Measurements from ENCODE around the gene FBP2. TPM values are rescaled to one million over a fixed set of nuclear protein-coding genes. Genes with fewer than 3 reads are reported as not detected.
"Not testable (repeated sequence)": the region's sequence is repeated elsewhere in the genome, so short reads cannot be mapped to it uniquely, and the experiment has no call there.

The FBP2 gene
- total RNA-seq, 1 donor from 2014 or later: not detected

GRCh38 chr9:94606646-94607422, 13.2 kb upstream of the FBP2 start:
- intact Hi-C loops (cut with micrococcal nuclease): no loop called here

- intact Hi-C loops (cut with micrococcal nuclease): no loop called here
These were observed 9.9 kb upstream of the FBP2 start for GRCh38 chr9:94603259-94604160.

GRCh38 chr9:94602666-94603065, 9.0 kb upstream of the FBP2 start:
- intact Hi-C loops (cut with micrococcal nuclease): no loop called here

GRCh38 chr9:94600715-94601114, 7.1 kb upstream of the FBP2 start:
- intact Hi-C loops (cut with micrococcal nuclease): no loop called here

- intact Hi-C loops (cut with micrococcal nuclease): no loop called here
These were observed 6.6 kb upstream of the FBP2 start for GRCh38 chr9:94600258-94600657.

GRCh38 chr9:94599102-94599501, 5.5 kb upstream of the FBP2 start:
- intact Hi-C loops (cut with micrococcal nuclease): no loop called here

GRCh38 chr9:94592683-94593082, 941 bp downstream of the FBP2 start:
- intact Hi-C loops (cut with micrococcal nuclease): not testable (repeated sequence)

GRCh38 chr9:94591876-94592275, 1.7 kb downstream of the FBP2 start:
- intact Hi-C loops (cut with micrococcal nuclease): no loop called here

GRCh38 chr9:94591046-94591545, 2.5 kb downstream of the FBP2 start:
- intact Hi-C loops (cut with micrococcal nuclease): not testable (repeated sequence)

- intact Hi-C loops (cut with micrococcal nuclease): no loop called here
These were observed 4.9 kb downstream of the FBP2 start for GRCh38 chr9:94588681-94589080.

- intact Hi-C loops (cut with micrococcal nuclease): no loop called here
These were observed 6.8 kb downstream of the FBP2 start for GRCh38 chr9:94586814-94587213.

GRCh38 chr9:94586316-94586715, 7.3 kb downstream of the FBP2 start:
- intact Hi-C loops (cut with micrococcal nuclease): no loop called here

- intact Hi-C loops (cut with micrococcal nuclease): no loop called here
These were observed 9.1 kb downstream of the FBP2 start for GRCh38 chr9:94584555-94584954.

GRCh38 chr9:94581728-94582127, 11.9 kb downstream of the FBP2 start:
- intact Hi-C loops (cut with micrococcal nuclease): no loop called here

GRCh38 chr9:94577571-94577970, 16.1 kb downstream of the FBP2 start:
- intact Hi-C loops (cut with micrococcal nuclease): no loop called here

GRCh38 chr9:94577036-94577435, 16.6 kb downstream of the FBP2 start:
- intact Hi-C loops (cut with micrococcal nuclease): no loop called here

- intact Hi-C loops (cut with micrococcal nuclease): no loop called here
These were observed 17.5 kb downstream of the FBP2 start for GRCh38 chr9:94576131-94576530.

- intact Hi-C loops (cut with micrococcal nuclease): no loop called here
These were observed 24.5 kb downstream of the FBP2 start for GRCh38 chr9:94568972-94569712.

- intact Hi-C loops (cut with micrococcal nuclease): no loop called here
These were observed 25.3 kb downstream of the FBP2 start for GRCh38 chr9:94568250-94568889.

GRCh38 chr9:94567271-94567670, 26.4 kb downstream of the FBP2 start:
- intact Hi-C loops (cut with micrococcal nuclease): no loop called here

- intact Hi-C loops (cut with micrococcal nuclease): no loop called here
These were observed 27.1 kb downstream of the FBP2 start for GRCh38 chr9:94566550-94566949.

Data from T-helper 2 cell treated with Interferon-gamma antibody and Interleukin-4, amounts not matched to agents 100 ng/mL and 5 ng/mL, for 36 hours (primary cell).